Thoracic aorta (tissue), 2 donors: Measurements from ENCODE around the gene SPAG5. TPM values are rescaled to one million over a fixed set of nuclear protein-coding genes. Genes with fewer than 3 reads are reported as not detected.
A peak's percentile ranks its signal among the peaks of the same experiment; 100 is the strongest.

ENCODE experiments used
- ATAC-seq: fragments of 150-250 bp; one replicate; pipeline ENCODE4 v1.8.0; 2017; ENCODE audit warnings: low read depth; ENCODE audit not compliant: insufficient number of reproducible peaks, low FRiP score
- DNase-seq: peaks from one replicate; pipeline ENCODE4 v3.0.0-alpha.2; 2020; ENCODE audit warnings: low spot score
- H3K27ac ChIP-seq, 2 donors: fragments of 200-600 bp; sonication (generic); 1 replicate in 1 of 2; 2 replicates in 1 of 2; pipeline ENCODE4 v1.5.1; 2016; ENCODE audit warnings: mild to moderate bottlenecking in 2 of 2, moderate library complexity in 2 of 2
- H3K27me3 ChIP-seq: fragments of 200-600 bp; sonication (generic); replicated peaks from 2 replicates; pipeline ENCODE4 v1.6.0; 2016; ENCODE audit warnings: mild to moderate bottlenecking; ENCODE audit not compliant: insufficient read depth
- H3K36me3 ChIP-seq: fragments of 200-600 bp; sonication (generic); one replicate; pipeline ENCODE4 v1.5.1; 2016
- H3K4me1 ChIP-seq, 2 donors: fragments of 200-600 bp; sonication (generic); 1 replicate in 1 of 2; 2 replicates in 1 of 2; pipeline versions ENCODE4 v1.5.1 to v1.6.0; 2016; ENCODE audit warnings: low read depth in 2 of 2, mild to moderate bottlenecking in 1 of 2; ENCODE audit not compliant: control insufficient read depth in 1 of 2
- H3K4me3 ChIP-seq: fragments of 200-600 bp; sonication (generic); 2 replicates; pipeline ENCODE4 v1.5.1; 2016; ENCODE audit warnings: mild to moderate bottlenecking
- H3K9me3 ChIP-seq: fragments of 200-600 bp; sonication (generic); 2 replicates; pipeline ENCODE4 v1.5.1; 2016
- total RNA-seq, 2 donors: library from RNA; depleted of rRNA; stranded (reverse); fragments of >200 nt; gene quantifications; one replicate each; pipeline versions ENCODE4 v1.1.0 to v1.2.3, GENCODE V29; 2016
- TF ChIP-seq, protein P1 (sequence below): fragments of 200-600 bp; sonication (generic); IDR thresholded peaks from one replicate; pipeline ENCODE4 v1.5.1; 2019; ENCODE audit warnings: antibody characterized with exemption

Gene SPAG5
- total RNA-seq, 2 donors from 2014 or later: 1.6 to 5.9 TPM

DNA sequence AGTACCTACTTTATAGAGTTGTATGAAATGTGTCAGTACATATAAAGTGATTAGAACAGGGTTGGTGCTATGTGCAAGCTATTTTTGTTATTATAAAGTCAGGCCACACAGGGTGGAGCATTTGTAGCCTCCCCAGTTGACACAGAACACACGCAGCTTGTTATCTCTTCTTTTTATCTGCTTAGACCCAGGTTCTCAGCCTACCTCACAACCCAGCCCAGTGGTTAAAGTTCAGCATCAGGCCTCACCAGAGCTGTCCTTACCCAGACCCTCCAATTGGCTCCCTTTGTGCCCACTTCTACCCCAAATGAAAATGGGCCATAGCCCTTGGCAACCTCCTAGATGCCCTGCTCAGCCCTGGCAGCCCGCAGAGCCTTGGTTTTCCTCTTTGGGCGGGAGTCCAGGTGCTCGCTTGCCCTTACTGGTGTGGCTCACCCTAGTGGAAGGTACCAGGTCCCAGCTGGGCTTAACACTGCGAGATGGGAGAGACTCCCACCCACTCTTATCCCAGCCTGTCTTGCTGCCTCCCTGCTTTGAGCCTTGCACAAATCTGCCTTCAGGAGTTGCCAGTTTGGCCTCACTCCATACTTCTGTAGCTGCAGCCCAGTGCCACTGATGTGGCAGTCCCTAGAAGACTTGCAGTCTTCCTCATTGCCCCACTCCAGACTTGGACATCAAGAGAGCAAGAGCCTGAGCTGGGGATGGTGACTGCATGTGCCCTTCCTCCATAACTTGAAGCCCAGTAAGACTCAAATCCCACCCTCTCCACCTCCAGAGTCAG, 26.4 kb downstream of the SPAG5 start:
- H3K27ac ChIP-seq: peak overlapping the region; percentile 70 to 76
- H3K36me3 ChIP-seq: no peaks in the 10 kb centered on the region
- no peaks in the 10 kb centered on the region for H3K9me3 ChIP-seq
- peak overlapping the region; percentile 88 for H3K4me3 ChIP-seq
- H3K27me3 ChIP-seq: no peaks in the 10 kb centered on the region
- TF ChIP-seq, protein P1, sequence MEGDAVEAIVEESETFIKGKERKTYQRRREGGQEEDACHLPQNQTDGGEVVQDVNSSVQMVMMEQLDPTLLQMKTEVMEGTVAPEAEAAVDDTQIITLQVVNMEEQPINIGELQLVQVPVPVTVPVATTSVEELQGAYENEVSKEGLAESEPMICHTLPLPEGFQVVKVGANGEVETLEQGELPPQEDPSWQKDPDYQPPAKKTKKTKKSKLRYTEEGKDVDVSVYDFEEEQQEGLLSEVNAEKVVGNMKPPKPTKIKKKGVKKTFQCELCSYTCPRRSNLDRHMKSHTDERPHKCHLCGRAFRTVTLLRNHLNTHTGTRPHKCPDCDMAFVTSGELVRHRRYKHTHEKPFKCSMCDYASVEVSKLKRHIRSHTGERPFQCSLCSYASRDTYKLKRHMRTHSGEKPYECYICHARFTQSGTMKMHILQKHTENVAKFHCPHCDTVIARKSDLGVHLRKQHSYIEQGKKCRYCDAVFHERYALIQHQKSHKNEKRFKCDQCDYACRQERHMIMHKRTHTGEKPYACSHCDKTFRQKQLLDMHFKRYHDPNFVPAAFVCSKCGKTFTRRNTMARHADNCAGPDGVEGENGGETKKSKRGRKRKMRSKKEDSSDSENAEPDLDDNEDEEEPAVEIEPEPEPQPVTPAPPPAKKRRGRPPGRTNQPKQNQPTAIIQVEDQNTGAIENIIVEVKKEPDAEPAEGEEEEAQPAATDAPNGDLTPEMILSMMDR: no peak
- peaks cover 20 to 43% of the 10 kb centered on the region in 2 donors for H3K4me1 ChIP-seq
- ATAC-seq (no peak), DNase-seq (no peak)

DNA sequence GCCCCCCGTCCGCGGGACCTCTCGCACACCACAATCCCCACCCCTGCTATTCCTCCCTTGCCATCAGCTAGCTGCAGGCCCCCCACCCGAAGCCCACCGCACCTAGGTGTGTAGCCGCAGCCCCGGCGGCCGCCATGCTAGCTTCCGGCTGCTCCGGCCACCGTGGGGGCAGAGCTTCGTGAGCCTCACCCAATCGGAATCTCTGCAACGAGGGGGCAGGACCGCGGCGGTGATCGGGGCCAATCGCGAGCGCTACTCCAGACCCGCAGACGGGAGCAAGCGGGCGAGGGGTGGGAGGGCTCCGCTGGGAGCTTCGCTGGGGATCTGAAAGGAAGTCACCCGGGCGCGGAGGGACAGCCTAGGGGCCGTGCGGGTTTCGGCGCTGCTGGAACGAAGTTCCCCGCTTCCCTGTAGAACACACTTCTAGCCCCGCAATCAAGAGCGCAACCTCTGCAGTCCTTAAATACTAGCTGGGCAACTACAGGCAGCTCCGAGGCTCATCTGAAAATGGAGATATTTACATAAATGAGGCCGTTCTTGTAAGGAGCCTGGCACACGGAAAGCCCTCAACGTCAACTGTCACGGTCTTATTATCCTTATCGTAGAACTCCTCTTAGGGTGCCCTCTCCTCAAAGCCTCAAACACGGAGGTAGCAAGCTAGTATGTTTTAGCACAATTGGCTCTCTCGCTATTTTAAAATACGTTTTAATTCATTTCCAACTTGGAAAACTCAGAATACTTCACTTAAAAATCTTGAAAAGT, 27.3 kb downstream of the SPAG5 start, which contains the start of gene PIGS:
PIGS (minus strand) TSS at position 164 of the 762 bp plus-strand sequence; CDS start at position 136, 28 bp downstream.
- H3K36me3 ChIP-seq: no peaks in the 10 kb centered on the region

DNA sequence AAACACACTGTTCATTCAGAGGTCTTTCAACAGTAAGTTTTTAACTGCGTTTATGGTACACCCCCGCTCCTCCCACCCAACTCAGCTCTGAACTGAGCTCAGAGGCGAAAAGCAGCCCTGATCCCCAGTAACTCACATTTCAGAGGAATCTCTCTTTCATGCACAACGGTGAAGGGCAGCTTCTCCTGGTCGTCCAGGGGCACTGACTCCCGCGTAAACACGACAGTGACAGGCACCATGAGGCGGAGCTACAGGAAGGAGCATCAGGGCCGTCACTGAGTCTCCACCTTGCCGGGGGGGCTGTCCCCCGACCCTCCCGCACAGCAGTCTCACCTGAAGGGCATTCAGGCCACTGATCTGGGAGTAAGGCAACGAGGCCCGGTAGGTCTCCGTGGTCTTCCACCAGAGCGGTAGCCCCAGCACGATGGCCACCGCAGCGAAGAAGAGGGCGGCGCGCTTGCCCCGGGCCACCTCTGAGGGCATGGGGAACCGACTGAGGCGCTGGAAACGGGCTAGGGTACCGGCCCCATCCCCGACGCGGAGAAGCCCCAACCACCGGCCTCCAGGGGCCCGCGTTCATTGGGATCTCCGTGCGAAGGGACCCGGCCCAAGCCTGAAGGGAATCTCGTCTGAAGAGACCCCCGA, 28.0 kb downstream of the SPAG5 start:
- DNase-seq: no peak
- no peaks in the 10 kb centered on the region for H3K9me3 ChIP-seq
- no peaks in the 10 kb centered on the region for H3K27me3 ChIP-seq
- peaks cover 14 to 33% of the 10 kb centered on the region in 2 donors for H3K4me1 ChIP-seq
- H3K36me3 ChIP-seq: no peaks in the 10 kb centered on the region
- peak overlapping the region; percentile 70 to 76 for H3K27ac ChIP-seq
- H3K4me3 ChIP-seq: peak overlapping the region; percentile 88
- ATAC-seq: no peak
- TF ChIP-seq, protein P1: no peak

More for the DNA sequence above, 27.3 kb downstream of the SPAG5 start, which contains the start of gene PIGS:
- TF ChIP-seq, protein P1: no peak
- Histone ChIP-seq H3K27me3 (no peaks in the 10 kb centered on the region), H3K4me3 (peak within 1 kb of the TSS; percentile 88), H3K9me3 (no peaks in the 10 kb centered on the region), H3K4me1 (peaks cover 17 to 37% of the 10 kb centered on the region in 2 donors), H3K27ac (peak within 1 kb of the TSS; percentile 70 to 76)
- peak; percentile 89 for ATAC-seq
- peak; percentile 73 for DNase-seq

DNA sequence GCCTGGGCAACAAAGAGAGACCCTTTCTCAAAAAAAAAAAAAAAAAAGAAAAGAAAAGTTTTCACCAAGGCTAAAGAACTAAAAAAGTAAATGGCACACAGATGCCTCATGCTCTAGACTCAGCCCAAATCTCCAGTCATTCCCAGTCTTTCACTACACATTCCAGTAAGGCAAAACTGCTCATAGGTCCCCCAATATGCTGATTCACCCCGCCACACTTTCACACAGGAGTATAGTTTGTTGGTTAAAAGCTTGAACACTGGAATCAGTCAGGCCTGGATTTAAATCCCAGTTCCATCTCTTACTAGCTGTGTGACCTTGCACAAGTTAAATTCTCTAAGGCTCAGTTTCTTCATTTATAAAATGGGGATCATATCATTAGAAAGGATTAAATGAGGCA, 29.4 kb downstream of the SPAG5 start:
- H3K4me3 ChIP-seq: no peak overlapping the region
- ATAC-seq (no peak), DNase-seq (no peak)
- no peak overlapping the region for H3K27ac ChIP-seq
- no peaks in the 10 kb centered on the region for H3K9me3 ChIP-seq
- TF ChIP-seq, protein P1: no peak
- H3K4me1 ChIP-seq: peaks cover 13 to 28% of the 10 kb centered on the region in 2 donors
- no peaks in the 10 kb centered on the region for H3K27me3 ChIP-seq
- H3K36me3 ChIP-seq: no peaks in the 10 kb centered on the region

DNA sequence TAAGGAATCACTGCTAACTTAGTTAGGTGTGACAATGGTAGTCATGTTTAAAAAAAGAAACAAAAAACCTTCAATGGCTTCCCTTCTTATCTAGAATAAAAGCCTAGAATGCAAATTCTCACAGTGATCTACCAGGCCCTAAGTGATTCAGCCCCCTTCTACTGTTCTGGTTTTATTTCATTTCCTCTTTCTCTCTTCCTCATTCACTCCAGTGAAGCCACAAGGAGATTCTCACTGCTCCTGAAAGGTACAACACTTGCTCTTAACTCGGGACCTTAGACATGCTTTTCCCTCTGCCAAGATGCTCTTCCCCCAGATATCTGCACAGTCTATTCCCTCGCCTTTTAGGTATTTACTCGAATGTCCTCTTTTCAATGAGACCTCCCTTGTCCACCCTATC, 31.2 kb downstream of the SPAG5 start:
- DNase-seq: no peak
- H3K27ac ChIP-seq: no peak overlapping the region

More for the DNA sequence above, 31.2 kb downstream of the SPAG5 start:
- TF ChIP-seq, protein P1: no peak
- Histone ChIP-seq H3K4me1 (peaks cover 13 to 22% of the 10 kb centered on the region in 2 donors), H3K9me3 (no peaks in the 10 kb centered on the region), H3K4me3 (no peak overlapping the region), H3K36me3 (peaks cover 13% of the 10 kb centered on the region), H3K27me3 (no peaks in the 10 kb centered on the region)
- no peak for ATAC-seq
